Astrocyte of the cerebellum (primary cell): ENCODE measurements around the gene AFDN.

Experiments
- DNase-seq: peaks from one replicate; pipeline ENCODE4 v3.0.0-alpha.2; 2011; ENCODE audit warnings: low read depth
- H3K4me3 ChIP-seq: 2 replicates; pipeline ENCODE4 v1.5.1; 2011; ENCODE audit warnings: mild to moderate bottlenecking, low read depth, low read length, moderate library complexity
- CTCF ChIP-seq: IDR thresholded peaks from 2 replicates; pipeline ENCODE4 v1.5.1; 2012; ENCODE audit warnings: low read length, low read depth, moderate library complexity, mild to moderate bottlenecking; ENCODE audit errors: missing control alignments
- in situ Hi-C: cut with HindIII; loops from 2 replicates; pipeline ENCODE4 v1.10.0; 2017; ENCODE audit warnings: low sequenced_read_pairs

Gene AFDN

GRCh38 chr6:167910007-167910406, 83.3 kb downstream of the AFDN start:
- DNase-seq = no peak
- in situ Hi-C loops = no loop called here
- H3K4me3 ChIP-seq = no peak overlapping the region
- TF ChIP-seq CTCF = no peak

GRCh38 chr6:167910652-167911051, 83.9 kb downstream of the AFDN start:
- no peak overlapping the region for H3K4me3 ChIP-seq
- DNase-seq = no peak
- no peak for TF ChIP-seq CTCF
- in situ Hi-C loops = no loop called here

- in situ Hi-C loops = no loop called here
- DNase-seq = no peak
- H3K4me3 ChIP-seq = no peak overlapping the region
- no peak for TF ChIP-seq CTCF
Measured at GRCh38 chr6:167912494-167912893, 85.8 kb downstream of the AFDN start.

GRCh38 chr6:167913699-167914098, 87.0 kb downstream of the AFDN start:
- H3K4me3 ChIP-seq = no peak overlapping the region
- TF ChIP-seq CTCF = no peak

GRCh38 chr6:167915139-167915538, 88.4 kb downstream of the AFDN start:
- H3K4me3 ChIP-seq = no peak overlapping the region
- in situ Hi-C loops = no loop called here
- DNase-seq = no peak
- TF ChIP-seq CTCF = no peak

More at GRCh38 chr6:167913699-167914098, 87.0 kb downstream of the AFDN start:
- in situ Hi-C loops = no loop called here
- no peak for DNase-seq

GRCh38 chr6:167917551-167918154, 90.9 kb downstream of the AFDN start:
- TF ChIP-seq CTCF = no peak
- in situ Hi-C loops = no loop called here
- no peak for DNase-seq
- no peak overlapping the region for H3K4me3 ChIP-seq
